NCI-H510A (cell line): ENCODE measurements around the gene ROBO3.

Experiments
- DNase-seq: peaks from one replicate; lab custom pipeline; 2025; lab: John Stamatoyannopoulos, UW

Gene ROBO3, protein sequence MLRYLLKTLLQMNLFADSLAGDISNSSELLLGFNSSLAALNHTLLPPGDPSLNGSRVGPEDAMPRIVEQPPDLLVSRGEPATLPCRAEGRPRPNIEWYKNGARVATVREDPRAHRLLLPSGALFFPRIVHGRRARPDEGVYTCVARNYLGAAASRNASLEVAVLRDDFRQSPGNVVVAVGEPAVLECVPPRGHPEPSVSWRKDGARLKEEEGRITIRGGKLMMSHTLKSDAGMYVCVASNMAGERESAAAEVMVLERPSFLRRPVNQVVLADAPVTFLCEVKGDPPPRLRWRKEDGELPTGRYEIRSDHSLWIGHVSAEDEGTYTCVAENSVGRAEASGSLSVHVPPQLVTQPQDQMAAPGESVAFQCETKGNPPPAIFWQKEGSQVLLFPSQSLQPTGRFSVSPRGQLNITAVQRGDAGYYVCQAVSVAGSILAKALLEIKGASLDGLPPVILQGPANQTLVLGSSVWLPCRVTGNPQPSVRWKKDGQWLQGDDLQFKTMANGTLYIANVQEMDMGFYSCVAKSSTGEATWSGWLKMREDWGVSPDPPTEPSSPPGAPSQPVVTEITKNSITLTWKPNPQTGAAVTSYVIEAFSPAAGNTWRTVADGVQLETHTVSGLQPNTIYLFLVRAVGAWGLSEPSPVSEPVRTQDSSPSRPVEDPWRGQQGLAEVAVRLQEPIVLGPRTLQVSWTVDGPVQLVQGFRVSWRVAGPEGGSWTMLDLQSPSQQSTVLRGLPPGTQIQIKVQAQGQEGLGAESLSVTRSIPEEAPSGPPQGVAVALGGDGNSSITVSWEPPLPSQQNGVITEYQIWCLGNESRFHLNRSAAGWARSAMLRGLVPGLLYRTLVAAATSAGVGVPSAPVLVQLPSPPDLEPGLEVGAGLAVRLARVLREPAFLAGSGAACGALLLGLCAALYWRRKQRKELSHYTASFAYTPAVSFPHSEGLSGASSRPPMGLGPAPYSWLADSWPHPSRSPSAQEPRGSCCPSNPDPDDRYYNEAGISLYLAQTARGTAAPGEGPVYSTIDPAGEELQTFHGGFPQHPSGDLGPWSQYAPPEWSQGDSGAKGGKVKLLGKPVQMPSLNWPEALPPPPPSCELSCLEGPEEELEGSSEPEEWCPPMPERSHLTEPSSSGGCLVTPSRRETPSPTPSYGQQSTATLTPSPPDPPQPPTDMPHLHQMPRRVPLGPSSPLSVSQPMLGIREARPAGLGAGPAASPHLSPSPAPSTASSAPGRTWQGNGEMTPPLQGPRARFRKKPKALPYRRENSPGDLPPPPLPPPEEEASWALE (N-terminal part only)

DNA sequence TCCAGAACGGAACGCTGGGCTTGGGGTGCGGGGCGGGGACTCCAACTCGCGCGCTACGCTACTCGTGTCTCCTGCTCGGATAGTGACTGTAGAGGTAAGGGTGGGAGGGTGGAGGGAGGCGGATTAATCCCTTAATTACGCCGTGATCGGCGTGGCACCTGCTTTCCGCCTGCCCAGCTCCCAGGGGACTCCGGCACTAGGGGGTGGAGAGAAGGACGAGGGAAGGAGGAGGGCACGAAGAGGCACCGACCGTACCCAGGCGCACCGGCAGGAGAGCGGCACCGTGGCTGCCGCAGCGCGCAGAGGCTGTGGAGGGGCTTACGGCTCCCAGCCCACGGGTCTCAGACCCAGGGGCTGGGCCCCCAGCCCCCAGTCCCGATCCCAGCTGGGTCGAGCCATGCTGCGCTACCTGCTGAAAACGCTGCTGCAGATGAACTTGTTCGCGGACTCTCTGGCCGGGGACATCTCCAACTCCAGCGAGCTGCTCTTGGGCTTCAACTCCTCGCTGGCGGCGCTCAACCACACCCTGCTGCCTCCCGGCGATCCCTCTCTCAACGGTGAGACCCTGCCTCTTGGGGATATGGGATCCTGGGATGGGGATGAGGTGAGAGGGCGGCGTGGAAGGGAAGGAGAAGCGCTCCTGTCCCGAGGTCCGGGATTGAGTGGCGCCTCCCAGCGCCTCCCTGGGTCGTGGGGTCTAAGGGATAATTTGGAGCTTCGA lies at the start of gene ROBO3:
TSS of gene ROBO3 (plus strand) at position 252 of the 721 bp plus-strand sequence. CDS start at position 398, 146 bp downstream.
- DNase-seq, result no peak

DNA sequence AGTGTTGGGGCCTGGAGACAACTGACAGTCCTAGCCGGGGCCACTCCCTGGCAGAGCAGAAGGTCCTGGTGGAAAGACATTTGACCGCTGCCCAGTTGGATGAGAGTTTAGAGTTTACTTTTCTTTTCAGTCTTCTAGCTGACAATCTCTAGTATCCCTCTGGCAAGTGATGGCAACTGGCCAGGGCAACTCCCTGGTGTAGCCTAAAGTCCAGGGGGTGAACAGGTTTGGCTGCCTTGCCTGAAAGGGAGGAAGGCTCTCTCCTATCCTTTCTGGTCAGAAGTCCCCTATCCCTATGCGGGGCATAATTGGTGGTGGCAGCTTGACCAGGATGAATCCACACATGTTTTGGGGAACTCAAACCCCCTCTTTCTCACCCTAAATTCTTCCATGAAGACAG lies 48.2 kb upstream of the ROBO3 start:
- no peak for DNase-seq

DNA sequence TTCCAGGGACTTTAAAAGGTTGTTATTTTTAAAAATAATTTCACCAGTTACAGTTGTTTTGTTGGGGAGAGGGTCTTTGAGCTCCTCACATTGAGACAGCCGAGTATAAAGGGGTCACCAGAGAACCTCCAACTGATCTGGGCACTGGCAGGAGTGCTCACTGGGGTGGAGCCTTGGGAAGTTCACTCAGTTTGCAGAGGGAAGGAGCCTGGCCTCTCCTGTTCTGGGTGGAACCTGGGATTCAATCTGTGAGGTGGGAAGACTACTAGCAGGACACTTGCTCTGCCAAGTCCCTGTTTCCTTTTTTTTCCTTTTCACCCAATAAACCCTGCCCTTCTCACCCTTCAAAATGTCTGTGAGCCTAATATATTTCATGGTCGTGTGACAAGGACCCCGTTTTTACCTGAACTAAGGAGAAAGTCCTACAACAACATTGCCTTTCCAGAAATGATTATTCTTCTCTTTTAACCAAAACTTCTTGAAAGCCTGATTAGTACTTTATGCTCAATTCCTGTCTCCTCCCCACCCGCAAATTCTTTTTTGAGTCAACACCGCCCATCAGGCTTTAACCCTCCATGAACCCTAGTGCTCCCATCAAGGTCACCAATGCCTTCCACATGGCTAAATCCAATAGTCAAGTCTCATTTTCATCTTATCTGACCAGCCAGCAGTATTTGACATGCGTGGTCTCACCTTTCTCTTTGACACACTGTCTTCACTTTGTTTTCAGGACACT lies 43.1 kb upstream of the ROBO3 start:
- DNase-seq, result no peak

DNA sequence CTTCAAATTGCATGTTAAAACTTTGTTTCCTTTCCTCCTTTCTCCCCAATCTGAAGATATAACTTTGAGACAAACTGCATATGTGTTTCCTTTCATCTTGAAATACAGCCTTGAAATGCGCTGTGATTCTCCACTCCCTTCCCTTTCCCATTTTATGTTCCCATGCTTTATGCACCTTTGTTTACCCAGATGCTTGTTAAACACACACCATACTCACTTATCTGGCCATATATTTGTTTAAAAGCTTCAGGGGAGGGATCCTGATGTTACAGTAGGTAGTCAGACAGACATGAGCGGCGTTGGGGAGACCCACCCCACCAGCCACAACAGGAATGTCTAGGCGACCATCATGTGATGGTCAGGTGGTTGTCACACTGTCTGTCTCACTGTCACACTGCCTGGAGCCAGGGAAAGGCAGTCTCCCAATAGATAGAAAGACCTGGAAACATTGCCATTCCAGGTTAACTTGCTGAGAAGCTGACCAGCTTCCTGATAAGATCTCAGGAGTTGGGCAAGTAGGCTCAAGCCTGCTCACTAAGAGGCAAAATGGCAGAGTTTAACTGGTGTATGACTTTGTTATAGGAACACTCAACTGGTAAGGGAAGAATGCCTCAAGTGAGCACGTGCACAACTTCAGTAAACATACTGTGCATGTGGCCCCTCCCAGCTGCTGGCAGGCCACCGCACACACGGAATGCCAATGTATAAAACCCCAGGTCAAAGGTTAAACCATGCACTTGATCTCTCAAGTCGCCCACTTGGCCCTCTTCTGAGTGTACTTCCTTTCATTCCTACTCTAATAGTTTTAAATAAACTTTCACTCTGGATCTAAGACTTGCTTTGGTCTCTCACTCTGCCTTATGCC lies 41.5 kb upstream of the ROBO3 start:
- no peak for DNase-seq

DNA sequence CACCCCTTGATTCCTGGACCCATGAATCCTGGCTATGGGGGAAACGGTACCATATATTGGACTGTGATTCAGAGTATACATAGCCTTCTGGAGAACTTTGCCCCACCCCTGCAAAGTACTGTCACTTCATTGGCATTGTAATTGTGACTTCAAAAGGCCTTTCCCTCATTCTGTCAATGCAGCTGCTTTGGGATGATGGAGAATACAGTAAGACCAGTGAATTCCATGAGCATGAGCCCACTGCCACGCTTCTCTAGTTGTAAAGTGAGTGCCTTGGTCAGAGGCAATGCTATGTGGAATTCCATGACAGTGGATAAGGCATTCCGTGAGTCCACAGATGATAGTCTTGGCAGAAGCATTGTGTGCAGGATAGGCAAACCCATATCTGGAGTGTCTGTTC lies 39.4 kb upstream of the ROBO3 start:
- no peak for DNase-seq

DNA sequence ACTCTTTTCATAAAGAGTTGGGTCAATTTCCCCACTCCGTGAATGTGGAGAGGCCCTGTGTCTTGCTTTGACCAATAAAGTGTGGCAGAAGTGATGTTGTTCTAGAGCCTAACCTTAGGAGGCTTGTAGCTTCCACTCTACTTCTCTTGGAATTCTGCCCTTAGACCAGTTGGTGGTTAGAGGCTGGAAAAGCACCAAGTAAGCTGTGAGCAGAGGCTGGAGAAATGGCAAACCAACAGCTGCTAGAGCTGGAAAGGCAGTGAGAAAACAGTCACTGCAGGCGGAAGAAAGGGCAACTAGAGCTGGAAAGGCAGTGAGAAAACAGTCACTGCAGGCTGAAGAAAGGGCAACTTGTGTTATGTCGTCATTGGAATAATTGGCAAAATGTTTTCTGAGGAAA lies 35.2 kb upstream of the ROBO3 start:
- no peak for DNase-seq

DNA sequence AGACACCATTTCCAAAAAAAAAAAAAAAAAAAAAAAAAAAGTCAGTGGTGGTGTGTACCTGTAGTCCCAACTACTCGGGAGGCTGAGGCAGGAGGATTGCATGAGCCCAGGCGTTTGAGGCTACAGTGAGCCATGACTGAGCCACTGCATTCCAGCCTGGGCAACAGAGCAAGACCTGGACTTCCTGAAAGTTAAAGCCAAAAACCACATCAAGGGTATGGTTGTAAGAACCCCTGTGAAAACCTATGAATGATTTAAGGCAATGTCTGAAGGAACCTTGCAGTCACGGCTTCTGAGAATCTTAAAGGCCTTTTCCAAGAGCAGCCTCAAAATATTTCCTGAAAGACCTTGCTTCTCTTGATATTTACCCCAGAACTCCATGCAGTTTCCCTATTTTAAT lies 34.5 kb upstream of the ROBO3 start:
- DNase-seq, result no peak

DNA sequence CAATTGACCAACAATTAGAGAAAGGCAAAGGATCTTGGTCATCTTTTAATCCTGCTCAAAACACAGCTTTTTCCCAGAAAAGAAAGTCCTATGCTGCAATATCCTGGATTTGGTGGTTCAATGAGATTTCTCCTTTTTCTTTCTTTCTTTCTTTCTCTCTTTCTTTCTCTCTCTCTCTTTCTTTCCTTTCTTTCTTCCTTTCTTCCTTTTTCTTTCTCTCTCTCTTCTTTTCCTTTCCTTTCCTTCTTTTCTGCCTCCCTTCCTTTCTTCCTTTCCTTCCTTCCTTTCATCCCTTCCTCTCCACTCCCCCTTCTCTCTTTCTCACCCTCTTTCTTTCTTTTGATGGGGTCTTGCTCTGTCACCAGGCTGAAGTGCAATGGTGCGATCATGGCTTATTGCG lies 33.3 kb upstream of the ROBO3 start:
- no peak for DNase-seq

DNA sequence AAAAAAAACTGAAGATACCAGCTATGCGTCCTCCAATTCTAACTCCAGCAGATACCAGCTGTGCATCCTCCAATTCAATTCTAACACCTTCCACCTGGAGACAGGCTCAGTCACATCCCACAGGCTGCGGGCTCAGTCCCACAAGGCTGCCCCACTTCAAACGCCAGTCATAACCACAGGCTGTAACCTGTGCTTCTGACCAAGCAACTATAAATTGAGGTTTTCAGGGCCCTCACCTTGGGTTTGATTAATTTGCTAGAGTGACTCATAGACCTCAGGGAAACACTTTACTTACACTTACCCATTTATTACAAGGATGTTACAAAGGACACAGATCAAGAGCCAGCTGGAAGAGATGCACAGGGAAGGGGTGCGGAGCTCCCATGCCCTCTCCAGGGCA lies 32.7 kb upstream of the ROBO3 start:
- DNase-seq, result no peak

DNA sequence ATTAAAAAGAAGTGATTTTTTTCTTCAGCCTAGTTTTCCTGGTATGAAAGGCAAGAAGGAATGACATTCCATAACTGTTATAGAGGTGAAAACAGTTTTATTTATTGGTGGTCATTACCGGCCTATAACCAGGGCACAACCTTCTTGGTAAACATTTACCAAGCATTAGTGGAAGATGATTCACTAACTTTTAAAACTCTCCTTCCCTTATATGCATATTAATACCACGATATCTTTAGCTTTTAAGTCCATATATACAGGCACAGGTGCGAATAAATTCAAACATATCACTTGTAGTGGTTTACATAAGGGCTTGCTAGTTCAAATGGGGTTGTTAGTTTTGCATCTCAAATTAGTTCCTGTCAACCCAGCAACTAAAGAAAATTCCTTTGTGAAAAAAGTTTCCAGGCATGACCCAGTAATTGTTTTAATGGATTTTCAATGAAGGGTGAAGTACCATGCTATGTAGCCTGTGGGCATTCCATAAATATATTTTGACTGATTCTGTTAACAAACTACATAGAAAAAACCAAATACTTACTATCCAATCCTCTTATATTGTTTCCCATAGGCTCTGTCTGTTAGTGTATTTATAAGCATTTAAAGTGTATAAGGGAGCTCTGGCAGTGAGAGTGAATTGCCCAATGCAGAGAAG lies 30.6 kb upstream of the ROBO3 start:
- no peak for DNase-seq

DNA sequence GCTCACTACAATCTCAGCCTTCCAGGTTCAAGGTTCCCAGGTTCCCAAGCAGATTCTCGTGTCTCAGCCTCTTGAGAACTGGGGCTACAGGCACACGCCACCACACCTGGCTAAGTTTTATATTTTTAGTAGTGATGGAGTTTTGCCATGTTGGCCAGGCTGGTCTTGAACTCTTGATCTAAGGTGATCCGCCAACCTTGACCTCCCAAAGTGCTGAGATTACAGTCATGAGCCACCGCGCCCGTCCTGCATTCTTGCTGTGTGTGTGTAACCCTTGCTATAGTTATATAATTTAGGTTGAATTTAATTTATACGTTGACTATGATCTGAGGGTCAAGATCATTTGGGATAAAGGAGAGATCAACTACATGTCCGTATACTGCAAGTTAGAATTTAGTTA lies 29.3 kb upstream of the ROBO3 start:
- no peak for DNase-seq

DNA sequence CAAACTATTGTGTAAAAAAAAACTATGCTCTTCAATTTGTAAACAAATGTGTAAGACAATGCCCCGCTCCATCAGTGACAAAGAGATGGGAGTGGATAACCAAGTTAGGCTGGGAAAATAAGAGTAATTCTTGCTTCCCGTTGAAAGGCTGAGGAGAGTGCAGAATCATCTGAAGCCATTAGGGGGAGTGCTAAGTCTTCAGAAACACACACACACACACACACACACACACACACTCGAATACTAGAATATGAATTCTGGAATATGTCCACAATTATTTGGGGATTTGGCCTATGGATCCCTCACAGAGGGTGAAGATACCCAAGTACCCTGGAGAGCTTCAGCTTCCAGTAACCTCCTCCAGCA lies 27.8 kb upstream of the ROBO3 start:
- no peak for DNase-seq

DNA sequence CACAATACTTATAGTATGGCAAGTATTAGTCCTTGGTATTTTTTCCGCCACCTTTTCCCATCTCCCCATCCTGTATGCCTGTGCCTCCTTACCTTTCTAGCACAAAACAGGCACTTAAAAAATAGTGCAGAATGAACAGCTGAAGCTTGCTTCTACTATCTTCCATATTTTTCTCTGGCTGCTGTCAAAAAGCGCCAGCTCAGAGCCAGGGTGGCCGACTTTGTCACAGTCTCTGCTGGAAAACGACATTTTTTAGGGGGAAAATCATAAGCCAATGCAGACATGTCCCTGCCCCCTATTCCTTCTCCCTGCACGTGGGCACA lies 26.5 kb upstream of the ROBO3 start:
- DNase-seq, result no peak

DNA sequence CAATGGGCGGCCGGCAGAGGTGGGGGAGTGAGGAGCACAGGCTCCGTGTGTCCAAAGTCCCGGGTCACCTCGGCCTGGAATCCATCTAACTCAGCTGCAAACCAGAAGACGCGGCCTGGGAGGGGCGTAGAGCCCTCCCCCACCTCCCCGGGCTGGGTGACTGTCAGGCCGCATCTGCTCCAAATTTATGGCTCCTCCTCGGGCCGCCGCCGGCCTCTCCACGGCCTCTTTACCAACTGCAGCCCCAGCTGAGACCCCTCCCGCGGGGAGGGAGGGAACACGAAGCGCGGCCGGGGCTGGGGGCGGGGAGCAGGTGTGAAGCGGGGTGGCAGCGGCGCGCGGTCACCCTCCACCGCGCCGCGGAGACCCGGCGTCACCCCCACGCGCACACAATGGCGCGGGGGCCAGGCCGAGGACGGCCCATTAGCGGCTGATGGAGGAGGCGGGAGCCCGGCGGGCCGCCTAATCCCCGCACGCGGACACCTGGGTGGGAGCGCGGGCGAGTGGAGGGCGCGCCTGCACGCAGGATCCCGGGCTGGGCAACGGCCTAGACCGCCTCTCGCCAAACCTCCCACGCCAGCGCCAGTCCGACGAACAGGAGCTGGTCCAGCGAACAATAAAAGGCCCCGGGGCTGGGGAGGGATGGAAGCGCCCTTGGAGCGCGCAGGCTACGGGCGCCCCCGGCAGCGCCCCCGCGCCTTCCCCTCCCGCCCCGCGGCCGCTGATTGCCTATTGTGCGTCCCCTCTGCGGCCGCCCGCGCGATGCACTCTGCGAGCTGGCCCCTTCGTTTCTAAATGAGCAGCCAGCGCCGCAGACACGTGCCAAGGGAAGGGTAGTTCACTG lies 25.9 kb upstream of the ROBO3 start:
- no peak for DNase-seq

DNA sequence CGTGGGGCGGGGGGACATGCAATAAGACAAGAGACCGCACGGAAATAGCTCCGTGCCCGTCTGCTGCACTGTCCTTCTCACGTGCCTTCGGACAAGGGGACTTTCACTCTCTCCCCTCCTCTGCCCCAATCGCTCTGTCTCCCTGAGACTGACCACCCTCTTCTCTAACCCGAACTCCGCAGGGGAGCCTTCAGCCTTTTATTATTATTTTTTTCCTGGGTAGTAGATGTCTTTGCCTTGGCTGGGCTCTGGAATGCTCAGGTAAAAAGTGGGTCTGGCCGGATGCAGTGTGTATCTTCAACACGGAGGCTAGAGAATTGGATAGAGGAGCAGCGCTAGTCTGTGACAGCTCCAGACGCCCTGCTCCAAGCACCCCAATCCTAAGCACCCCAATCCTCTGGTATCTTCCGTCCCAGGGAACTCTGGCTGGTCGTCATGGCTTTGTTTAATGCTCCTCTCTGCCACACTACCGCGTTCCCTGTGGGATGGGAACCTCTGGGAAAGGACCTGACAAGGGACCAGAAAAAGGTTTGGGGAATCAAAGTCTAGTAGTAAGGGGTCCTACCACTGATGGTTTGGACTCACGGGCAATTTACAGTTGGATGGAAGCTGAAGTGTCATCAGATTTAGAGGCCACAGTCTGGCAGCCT lies 25.1 kb upstream of the ROBO3 start:
- DNase-seq, result no peak

DNA sequence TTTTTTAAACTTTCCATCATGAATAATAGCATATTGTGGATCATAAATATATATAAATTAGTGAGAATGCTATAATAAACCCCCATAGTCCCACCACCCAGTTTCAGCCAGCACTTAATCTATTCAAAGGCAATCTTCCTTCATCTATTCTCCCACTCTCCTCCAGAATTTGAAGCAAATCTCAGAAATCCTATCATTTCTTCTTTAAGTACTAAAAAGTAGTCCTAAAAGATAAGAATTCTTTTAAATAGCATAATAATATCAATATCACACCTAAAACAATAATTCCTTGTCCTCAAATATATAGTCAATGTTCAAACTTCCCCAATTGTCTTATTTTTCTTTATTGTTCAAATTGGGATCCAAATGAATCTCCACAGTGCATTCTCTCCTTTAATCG lies 24.6 kb upstream of the ROBO3 start:
- no peak for DNase-seq

DNA sequence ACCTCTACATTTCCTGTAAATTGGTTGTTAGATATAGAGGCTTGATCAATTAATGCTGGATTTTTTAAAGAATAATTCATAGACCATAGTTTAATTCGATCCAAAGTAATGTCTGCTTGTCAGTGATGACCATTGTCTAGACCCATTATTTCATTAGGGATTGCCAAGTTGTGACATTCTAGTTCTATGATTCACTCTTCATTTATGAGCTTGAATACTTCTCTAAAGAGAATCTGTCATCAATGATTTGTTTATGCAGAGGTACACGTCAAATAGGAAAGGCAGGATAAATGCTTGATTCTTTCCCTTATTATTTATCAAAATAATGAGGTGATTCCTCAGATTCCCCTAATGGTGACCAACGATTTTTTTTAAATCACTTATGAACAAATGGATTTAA lies 24.0 kb upstream of the ROBO3 start:
- no peak for DNase-seq

DNA sequence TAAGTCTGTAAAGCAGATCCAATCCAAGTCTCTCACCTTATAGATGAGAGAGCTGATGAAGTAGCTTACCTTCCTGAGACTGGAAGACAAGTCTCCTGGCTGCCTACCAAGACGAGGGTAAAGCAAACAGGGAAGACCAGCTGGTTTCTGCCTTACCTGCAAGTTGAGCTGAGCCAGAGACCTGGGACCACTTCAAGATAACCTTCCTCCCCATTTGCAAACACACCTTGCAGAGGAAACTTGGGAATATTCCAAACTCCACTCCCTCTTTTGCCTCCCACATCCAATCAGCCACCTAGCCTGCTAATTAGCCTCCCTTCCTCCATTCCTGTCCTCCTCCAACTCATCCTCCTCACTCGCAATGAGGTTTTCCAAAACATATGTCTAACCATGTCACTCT lies 23.4 kb upstream of the ROBO3 start:
- no peak for DNase-seq
